ENCODE measurements around the gene PALLD.

PALLD gene

GRCh38 chr4:168734703-168735678 lies 238.1 kb downstream of the PALLD start:
- no peak for DNase-seq (ENCODE audit: low spot score)

GRCh38 chr4:168735735-168736134 lies 238.9 kb downstream of the PALLD start:
- DNase-seq (ENCODE audit: low spot score), result no peak

GRCh38 chr4:168736860-168737805 lies 240.3 kb downstream of the PALLD start:
- DNase-seq (ENCODE audit: low spot score), result no peak

- DNase-seq (ENCODE audit: low spot score), result no peak
These were observed 240.9 kb downstream of the PALLD start for GRCh38 chr4:168737806-168738172.

- DNase-seq (ENCODE audit: low spot score), result no peak
These were observed 243.0 kb downstream of the PALLD start for GRCh38 chr4:168739886-168740285.

- DNase-seq (ENCODE audit: low spot score), result no peak
These were observed 243.8 kb downstream of the PALLD start for GRCh38 chr4:168740691-168741090.

GRCh38 chr4:168741281-168742173 lies 244.7 kb downstream of the PALLD start:
- no peak for DNase-seq (ENCODE audit: low spot score)

- no peak for DNase-seq (ENCODE audit: low spot score)
These were observed 246.3 kb downstream of the PALLD start for GRCh38 chr4:168743131-168743530.

- DNase-seq (ENCODE audit: low spot score), result no peak
These were observed 246.7 kb downstream of the PALLD start for GRCh38 chr4:168743601-168744000.

- no peak for DNase-seq (ENCODE audit: low spot score)
These were observed 247.2 kb downstream of the PALLD start for GRCh38 chr4:168744021-168744420.

- DNase-seq (ENCODE audit: low spot score), result no peak
These were observed 252.0 kb downstream of the PALLD start for GRCh38 chr4:168748807-168749206.

GRCh38 chr4:168751263-168752225 lies 254.7 kb downstream of the PALLD start:
- no peak for DNase-seq (ENCODE audit: low spot score)

GRCh38 chr4:168755598-168756477 lies 259.0 kb downstream of the PALLD start:
- no peak for DNase-seq (ENCODE audit: low spot score)

GRCh38 chr4:168757500-168757899 lies 260.6 kb downstream of the PALLD start:
- DNase-seq (ENCODE audit: low spot score), result no peak

GRCh38 chr4:168758351-168758876 lies 261.6 kb downstream of the PALLD start:
- DNase-seq (ENCODE audit: low spot score), result no peak

- no peak for DNase-seq (ENCODE audit: low spot score)
These were observed 262.5 kb downstream of the PALLD start for GRCh38 chr4:168759321-168759720.

- DNase-seq (ENCODE audit: low spot score), result no peak
These were observed 263.2 kb downstream of the PALLD start for GRCh38 chr4:168759959-168760527.

GRCh38 chr4:168761066-168761465 lies 264.2 kb downstream of the PALLD start:
- DNase-seq (ENCODE audit: low spot score), result no peak

GRCh38 chr4:168765322-168765721 lies 268.5 kb downstream of the PALLD start:
- DNase-seq (ENCODE audit: low spot score), result no peak
